ENCODE results near the gene AKAP11. TPM values are rescaled to one million over a fixed set of nuclear protein-coding genes. Genes with fewer than 3 reads are reported as not detected.
A peak's percentile ranks its signal among the peaks of the same experiment; 100 is the strongest.

AKAP11 gene
- total and polyA plus RNA-seq, 9 of the 15 experiments (the other 6 are each of a cell fraction or from before 2014, with no cell fraction given) = 2.2 to 31.3 (median 10.9) TPM

- FAIRE-seq = no peak
- POLR2A ChIA-PET = no interaction called here
- CTCF ChIA-PET (ENCODE audit: low intra/inter-chr PET ratio) = no interaction called here
Observed at GRCh38 chr13:42246541-42246940, 25.4 kb upstream of the AKAP11 start.

GRCh38 chr13:42247883-42248282 lies 24.1 kb upstream of the AKAP11 start:
- Histone ChIP-seq H3K4me2 (ENCODE audit: insufficient read depth, low read length) (no peak overlapping the region), H3K79me2 (ENCODE audit: control insufficient read depth, insufficient read depth, low read length) (no peaks in the 10 kb centered on the region), H3K27ac (ENCODE audit: extremely low read depth, low read depth, low read length) (no peak overlapping the region; the same call in 2 of the 3 replicates), H3K27me3 (ENCODE audit: control insufficient read depth in 2 of 2, insufficient read depth in 2 of 2, low read length in 2 of 2) (no peaks in the 10 kb centered on the region), H3K9ac (ENCODE audit: insufficient read depth in 1 of 2, low read depth in 2 of 2, low read length in 2 of 2) (no peak overlapping the region), H2AFZ (ENCODE audit: low read depth, low read length) (0 out of 2 replicates have a peak overlapping the region, but pooled peaks have one; percentile 40), H4K20me1 (replicated peaks; ENCODE audit: control insufficient read depth, insufficient read depth, low read length) (no peaks in the 10 kb centered on the region), H3K4me3 (no peak overlapping the region), H3K9me1 (ENCODE audit: control insufficient read depth, insufficient read depth, low read length) (no peaks in the 10 kb centered on the region), H3K4me1 (replicated peaks in 1 of 2; ENCODE audit: control insufficient read depth in 2 of 2, insufficient read depth in 2 of 2, low read length in 2 of 2) (peaks cover 0 to 5% of the 10 kb centered on the region in 2 experiments; a peak in 3 of 5 replicates), H3K9me3 (replicated peaks; ENCODE audit: control insufficient read depth, insufficient read depth, low read depth, low read length) (no peaks in the 10 kb centered on the region), H3K36me3 (ENCODE audit: control insufficient read depth, insufficient read depth, low read length) (no peaks in the 10 kb centered on the region)
- in situ Hi-C loops (cut with MboI) (no loop called here), intact Hi-C loops (cut with micrococcal nuclease) (no loop called here)
- WGBS (ENCODE audit: insufficient coverage, low coverage, missing lambda C conversion rate) = 44% methylated on average over 2 of the region's 2 CpGs
- BruUV-seq (replicated peaks) = no TSS peak
- DNase-seq (ENCODE audit: extremely low read depth in 1 of 4, low spot score in 3 of 4) = no peak
- FAIRE-seq = peak; percentile 26
- CTCF ChIA-PET (ENCODE audit: low intra/inter-chr PET ratio) = no interaction called here
- POLR2A ChIA-PET = interaction anchor here (1.4 kb wide), 1 partner anchor 56 kb away, joined by 4 read pairs; no protein-coding TSS in a partner anchor
- ATAC-seq = peak; percentile 40; the same call in 1 of the 3 replicates
- TF ChIP-seq GTF2B (IDR thresholded peaks at IDR 0.05; ENCODE audit: extremely low read depth, insufficient read length) = no peak
- no peak for TF ChIP-seq U2AF2 (optimal IDR thresholded peaks at IDR 0.05; ENCODE audit: low read depth, low read length)
- TF ChIP-seq MTA2 (IDR thresholded peaks at IDR 0.05; ENCODE audit: low read depth) = no peak
- TF ChIP-seq ZBTB34 (CRISPR knock-in tag; IDR thresholded peaks at IDR 0.05) = no peak
- no peak for TF ChIP-seq ZBTB8A (IDR thresholded peaks at IDR 0.05; ENCODE audit: partially characterized antibody)
- TF ChIP-seq MEF2A (IDR thresholded peaks at IDR 0.05; ENCODE audit: control insufficient read depth, low read depth, low read length) = no peak
- no peak for TF ChIP-seq MAFK (IDR thresholded peaks at IDR 0.05; ENCODE audit: low read length)
- no peak for TF ChIP-seq EWSR1 (IDR thresholded peaks at IDR 0.05; ENCODE audit: borderline replicate concordance, low read depth, partially characterized antibody)
- no peak for TF ChIP-seq ZNF175 (CRISPR knock-in tag; IDR thresholded peaks at IDR 0.05; ENCODE audit: low read depth)

More at GRCh38 chr13:42246541-42246940, 25.4 kb upstream of the AKAP11 start:
- intact Hi-C loops (cut with micrococcal nuclease) = no loop called here
- peak overlapping the region; percentile 54 for H2AFZ ChIP-seq (ENCODE audit: low read depth, low read length)
- ATAC-seq (0 out of 3 replicates have a peak, but pooled peaks have one; percentile 32), DNase-seq (ENCODE audit: extremely low read depth in 1 of 4, low spot score in 3 of 4) (peak in 1 of 4 experiments; percentile 13)
- no peaks in the 10 kb centered on the region for H3K27me3 ChIP-seq (ENCODE audit: control insufficient read depth in 2 of 2, insufficient read depth in 2 of 2, low read length in 2 of 2)
- H3K4me3 ChIP-seq = no peak overlapping the region
- BruUV-seq (replicated peaks) = no TSS peak
- H4K20me1 ChIP-seq (replicated peaks; ENCODE audit: control insufficient read depth, insufficient read depth, low read length) = no peaks in the 10 kb centered on the region
- WGBS (ENCODE audit: insufficient coverage, low coverage, missing lambda C conversion rate) = 42% methylated on average over 7 of the region's 8 CpGs
- in situ Hi-C loops (cut with MboI) = no loop called here
- H3K9me1 ChIP-seq (ENCODE audit: control insufficient read depth, insufficient read depth, low read length) = no peaks in the 10 kb centered on the region
- H3K4me2 ChIP-seq (ENCODE audit: insufficient read depth, low read length) = no peak overlapping the region
- H3K9me3 ChIP-seq (replicated peaks; ENCODE audit: control insufficient read depth, insufficient read depth, low read depth, low read length) = no peaks in the 10 kb centered on the region
- TF ChIP-seq E2F6 (IDR thresholded peaks at IDR 0.05; ENCODE audit: borderline replicate concordance in 1 of 2, extremely low read depth in 1 of 2, insufficient read depth in 1 of 2, insufficient read length in 1 of 2, low read depth in 1 of 2, low read length in 1 of 2, poor library complexity in 1 of 2, severe bottlenecking in 1 of 2) = no peak
- TF ChIP-seq ZKSCAN1 (IDR thresholded peaks at IDR 0.05; ENCODE audit: low read depth, low read length) = no peak
- peak; percentile 38 to 47; a peak in 3 of 4 replicates for TF ChIP-seq NRF1 (conservative IDR thresholded peaks at IDR 0.05 in 1 of 2, IDR thresholded peaks at IDR 0.05 in 1 of 2)
- TF ChIP-seq THRAP3 (IDR thresholded peaks at IDR 0.05; ENCODE audit: borderline replicate concordance) = no peak
- TF ChIP-seq NFXL1 (CRISPR knock-in tag; IDR thresholded peaks at IDR 0.05) = no peak
- peak; percentile 49 for TF ChIP-seq EGR1 (conservative IDR thresholded peaks at IDR 0.05)
- H3K9ac ChIP-seq (ENCODE audit: insufficient read depth in 1 of 2, low read depth in 2 of 2, low read length in 2 of 2) = no peak overlapping the region
- no peaks in the 10 kb centered on the region for H3K36me3 ChIP-seq (ENCODE audit: control insufficient read depth, insufficient read depth, low read length)
- H3K27ac ChIP-seq (ENCODE audit: extremely low read depth, low read depth, low read length) = no peak overlapping the region
- H3K79me2 ChIP-seq (ENCODE audit: control insufficient read depth, insufficient read depth, low read length) = no peaks in the 10 kb centered on the region
- peaks cover 0 to under 1% of the 10 kb centered on the region in 2 experiments; a peak in 3 of 5 replicates for H3K4me1 ChIP-seq (replicated peaks in 1 of 2; ENCODE audit: control insufficient read depth in 2 of 2, insufficient read depth in 2 of 2, low read length in 2 of 2)

Data from K562 (cell line).